MM.1S (cell line): ENCODE measurements around the gene NKIRAS2.

Experiments used
- DNase-seq: peaks from one replicate; pipeline ENCODE4 v3.0.0-alpha.2; 2015
- H2AFZ ChIP-seq: fragments of 300-600 bp; sonication (generic); 2 replicates; pipeline ENCODE4 v1.6.0; 2016; ENCODE audit warnings: antibody characterized with exemption, low read length
- H3F3A ChIP-seq: fragments of 300-600 bp; sonication (generic); 2 replicates; pipeline ENCODE4 v1.6.1; 2016; ENCODE audit warnings: mild to moderate bottlenecking, antibody characterized with exemption, low read length, moderate library complexity, mixed read lengths; ENCODE audit not compliant: insufficient read depth
- H3K27ac ChIP-seq: fragments of 300-600 bp; sonication (generic); 2 replicates; pipeline ENCODE4 v1.5.1; 2016; ENCODE audit warnings: mild to moderate bottlenecking, low read length
- H3K27me3 ChIP-seq: fragments of 300-600 bp; sonication (generic); replicated peaks from 2 replicates; pipeline ENCODE4 v1.6.0; 2016; ENCODE audit warnings: low read length; ENCODE audit not compliant: insufficient read depth
- H3K36me3 ChIP-seq: fragments of 300-600 bp; sonication (generic); replicated peaks from 2 replicates; pipeline ENCODE4 v1.6.1; 2016; ENCODE audit warnings: mild to moderate bottlenecking, low read length, mixed read lengths; ENCODE audit not compliant: insufficient read depth
- H3K4me1 ChIP-seq: fragments of 300-600 bp; sonication (generic); 2 replicates; pipeline ENCODE4 v1.6.1; 2016; ENCODE audit warnings: low read length, mixed read lengths
- H3K4me2 ChIP-seq: fragments of 300-600 bp; sonication (generic); 2 replicates; pipeline ENCODE4 v1.6.0; 2016; ENCODE audit warnings: low read depth, low read length
- H3K4me3 ChIP-seq: fragments of 300-600 bp; sonication (generic); 2 replicates; pipeline ENCODE4 v1.5.1; 2016; ENCODE audit warnings: low read length, mixed read lengths
- H3K79me2 ChIP-seq: fragments of 300-600 bp; sonication (generic); 2 replicates; pipeline ENCODE4 v1.6.1; 2016; ENCODE audit warnings: mixed run types, low read length, mixed read lengths
- H3K9ac ChIP-seq: fragments of 300-600 bp; sonication (generic); 2 replicates; pipeline ENCODE4 v1.6.1; 2016; ENCODE audit warnings: low read length, mixed read lengths
- H3K9me2 ChIP-seq: fragments of 300-600 bp; sonication (generic); replicated peaks from 2 replicates; pipeline ENCODE4 v1.6.1; 2016; ENCODE audit warnings: mild to moderate bottlenecking, low read length, mixed read lengths; ENCODE audit not compliant: insufficient read depth
- H3K9me3 ChIP-seq: fragments of 300-600 bp; sonication (generic); replicated peaks from 2 replicates; pipeline ENCODE4 v1.6.1; 2016; ENCODE audit warnings: mild to moderate bottlenecking, low read length, mixed read lengths; ENCODE audit not compliant: insufficient read depth
- H4K20me1 ChIP-seq: fragments of 300-600 bp; sonication (generic); 2 replicates; pipeline ENCODE4 v1.6.1; 2016; ENCODE audit warnings: mild to moderate bottlenecking, low read length, moderate library complexity, mixed read lengths; ENCODE audit not compliant: insufficient read depth
- EZH2 ChIP-seq: fragments of 300-600 bp; sonication (generic); optimal IDR thresholded peaks from 2 replicates; pipeline ENCODE3; 2017; ENCODE audit warnings: low read depth, mild to moderate bottlenecking, antibody characterized with exemption, low read length, mixed read lengths
- EZH2phosphoT487 ChIP-seq: fragments of 300-600 bp; sonication (generic); IDR thresholded peaks from 2 replicates; pipeline ENCODE4 v1.6.1; 2018; ENCODE audit warnings: antibody characterized with exemption, low read length
- TF ChIP-seq, protein P1 (sequence below): fragments of 300-600 bp; sonication (generic); IDR thresholded peaks from 2 replicates; pipeline ENCODE4 v1.5.1; 2016; ENCODE audit warnings: antibody characterized with exemption, low read length, mixed read lengths

The NKIRAS2 gene

GRCh38 chr17:42059815-42060214 lies 39.9 kb downstream of the NKIRAS2 start:
- Histone ChIP-seq H3K4me3 (no peak overlapping the region), H4K20me1 (no peaks in the 10 kb centered on the region), H3K4me1 (peaks cover 15% of the 10 kb centered on the region), H3K4me2 (no peak overlapping the region), H3K79me2 (no peaks in the 10 kb centered on the region), H3K27ac (no peak overlapping the region), H3F3A (peaks cover 9% of the 10 kb centered on the region), H3K36me3 (no peaks in the 10 kb centered on the region), H3K9ac (no peak overlapping the region), H3K9me3 (no peaks in the 10 kb centered on the region), H3K9me2 (no peaks in the 10 kb centered on the region), H3K27me3 (no peaks in the 10 kb centered on the region; the same call in 1 of the 2 replicates), H2AFZ (no peak overlapping the region)
- DNase-seq, result no peak
- TF ChIP-seq EZH2phosphoT487 (no peak), EZH2 (no peak)
- TF ChIP-seq, protein P1, sequence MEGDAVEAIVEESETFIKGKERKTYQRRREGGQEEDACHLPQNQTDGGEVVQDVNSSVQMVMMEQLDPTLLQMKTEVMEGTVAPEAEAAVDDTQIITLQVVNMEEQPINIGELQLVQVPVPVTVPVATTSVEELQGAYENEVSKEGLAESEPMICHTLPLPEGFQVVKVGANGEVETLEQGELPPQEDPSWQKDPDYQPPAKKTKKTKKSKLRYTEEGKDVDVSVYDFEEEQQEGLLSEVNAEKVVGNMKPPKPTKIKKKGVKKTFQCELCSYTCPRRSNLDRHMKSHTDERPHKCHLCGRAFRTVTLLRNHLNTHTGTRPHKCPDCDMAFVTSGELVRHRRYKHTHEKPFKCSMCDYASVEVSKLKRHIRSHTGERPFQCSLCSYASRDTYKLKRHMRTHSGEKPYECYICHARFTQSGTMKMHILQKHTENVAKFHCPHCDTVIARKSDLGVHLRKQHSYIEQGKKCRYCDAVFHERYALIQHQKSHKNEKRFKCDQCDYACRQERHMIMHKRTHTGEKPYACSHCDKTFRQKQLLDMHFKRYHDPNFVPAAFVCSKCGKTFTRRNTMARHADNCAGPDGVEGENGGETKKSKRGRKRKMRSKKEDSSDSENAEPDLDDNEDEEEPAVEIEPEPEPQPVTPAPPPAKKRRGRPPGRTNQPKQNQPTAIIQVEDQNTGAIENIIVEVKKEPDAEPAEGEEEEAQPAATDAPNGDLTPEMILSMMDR, result no peak

GRCh38 chr17:42060231-42060630 lies 40.3 kb downstream of the NKIRAS2 start:
- TF ChIP-seq EZH2phosphoT487 (no peak), EZH2 (no peak)
- TF ChIP-seq, protein P1, result no peak
- H3F3A ChIP-seq, result peaks cover 9% of the 10 kb centered on the region
- no peaks in the 10 kb centered on the region for H4K20me1 ChIP-seq
- no peak overlapping the region for H3K4me3 ChIP-seq
- H3K9me2 ChIP-seq, result no peaks in the 10 kb centered on the region
- H3K9ac ChIP-seq, result no peak overlapping the region
- no peak overlapping the region for H2AFZ ChIP-seq
- H3K4me1 ChIP-seq, result peaks cover 15% of the 10 kb centered on the region
- no peak overlapping the region for H3K27ac ChIP-seq
- no peaks in the 10 kb centered on the region for H3K79me2 ChIP-seq
- no peak overlapping the region for H3K4me2 ChIP-seq
- no peaks in the 10 kb centered on the region for H3K9me3 ChIP-seq
- H3K36me3 ChIP-seq, result no peaks in the 10 kb centered on the region
- DNase-seq, result no peak
- no peaks in the 10 kb centered on the region; the same call in 1 of the 2 replicates for H3K27me3 ChIP-seq

GRCh38 chr17:42061646-42062487 lies 42.0 kb downstream of the NKIRAS2 start:
- H3K4me1 ChIP-seq, result peaks cover 15% of the 10 kb centered on the region

More at GRCh38 chr17:42061646-42062487, 42.0 kb downstream of the NKIRAS2 start:
- no peaks in the 10 kb centered on the region for H3K79me2 ChIP-seq
- H3K36me3 ChIP-seq, result no peaks in the 10 kb centered on the region
- no peak overlapping the region for H3K27ac ChIP-seq
- peaks cover 9% of the 10 kb centered on the region for H3F3A ChIP-seq
- no peaks in the 10 kb centered on the region for H3K9me3 ChIP-seq
- H3K27me3 ChIP-seq, result no peaks in the 10 kb centered on the region
- no peaks in the 10 kb centered on the region for H3K9me2 ChIP-seq
- H3K4me3 ChIP-seq, result no peak overlapping the region
- TF ChIP-seq, protein P1, result no peak
- TF ChIP-seq EZH2 (no peak), EZH2phosphoT487 (no peak)
- H4K20me1 ChIP-seq, result no peaks in the 10 kb centered on the region
- H2AFZ ChIP-seq, result no peak overlapping the region
- no peak for DNase-seq
- H3K9ac ChIP-seq, result no peak overlapping the region
- no peak overlapping the region for H3K4me2 ChIP-seq
